IMR-90 (cell line): ENCODE measurements around the gene TGM1.

Experiments
- BHLHE40 ChIP-seq: fragments of 150-350 bp; IDR thresholded peaks from 2 replicates; pipeline ENCODE4 v1.6.1; 2016; ENCODE audit warnings: mild to moderate bottlenecking, low read depth, low read length
- CHD1 ChIP-seq: IDR thresholded peaks from 2 replicates; pipeline ENCODE4 v1.6.1; 2012; ENCODE audit warnings: low read depth, low read length, improper control_type of control experiment
- CTCF ChIP-seq: conservative IDR thresholded peaks from 2 replicates; pipeline ENCODE4 v1.5.1; 2012; ENCODE audit warnings: mild to moderate bottlenecking, low read depth, low read length, improper control_type of control experiment
- MAFK ChIP-seq: IDR thresholded peaks from 2 replicates; pipeline ENCODE4 v1.6.1; 2012; ENCODE audit warnings: low read depth, low read length, improper control_type of control experiment
- MXI1 ChIP-seq: IDR thresholded peaks from 2 replicates; pipeline ENCODE4 v1.6.1; 2012; ENCODE audit warnings: low read depth, mild to moderate bottlenecking, low read length, moderate library complexity, borderline replicate concordance
- NFE2L2 ChIP-seq: fragments of 150-350 bp; IDR thresholded peaks from 2 replicates; pipeline ENCODE4 v1.6.1; 2016; ENCODE audit warnings: low read depth, mild to moderate bottlenecking, low read length
- POLR2A ChIP-seq: IDR thresholded peaks from 2 replicates; pipeline ENCODE4 v1.6.1; 2012; ENCODE audit warnings: mild to moderate bottlenecking, low read depth, low read length
- RAD21 ChIP-seq: IDR thresholded peaks from 2 replicates; pipeline ENCODE4 v1.6.1; 2012; ENCODE audit warnings: low read length, improper control_type of control experiment
- RCOR1 ChIP-seq: IDR thresholded peaks from 2 replicates; pipeline ENCODE4 v1.6.1; 2012; ENCODE audit warnings: mild to moderate bottlenecking, low read length, improper control_type of control experiment; ENCODE audit not compliant: insufficient replicate concordance
- RFX5 ChIP-seq: IDR thresholded peaks from 2 replicates; pipeline ENCODE4 v1.8.0; 2012; ENCODE audit warnings: low read depth, mild to moderate bottlenecking, low read length, moderate library complexity
- SMC3 ChIP-seq: fragments of 150-350 bp; IDR thresholded peaks from 2 replicates; pipeline ENCODE4 v1.6.1; 2016; ENCODE audit warnings: low read depth, mild to moderate bottlenecking, antibody characterized with exemption, low read length, moderate library complexity

- TF ChIP-seq CTCF (no peak), MAFK (no peak), RFX5 (no peak), SMC3 (no peak), POLR2A (no peak), NFE2L2 (no peak), RCOR1 (no peak), RAD21 (no peak), CHD1 (no peak), BHLHE40 (no peak), MXI1 (no peak)
These were observed 7.7 kb upstream of the TGM1 start for GRCh38 chr14:24270537-24271133.
